HG02852 (cell line): ENCODE data around the gene TNFRSF13B.
"Not testable (repeated sequence)": the region's sequence is repeated elsewhere in the genome, so short reads cannot be mapped to it uniquely, and the experiment has no call there.

Experiments used
- ATAC-seq: cut with Tn5 transposase; IDR thresholded peaks from one replicate; pipeline ENCODE4 v1.9.1; 2021; ENCODE audit warnings: mild to moderate bottlenecking, moderate library complexity; ENCODE audit not compliant: unreplicated experiment

The TNFRSF13B gene

GRCh38 chr17:16929035-16929680 is 42.8 kb downstream of the TNFRSF13B start:
- ATAC-seq = no peak

DNA sequence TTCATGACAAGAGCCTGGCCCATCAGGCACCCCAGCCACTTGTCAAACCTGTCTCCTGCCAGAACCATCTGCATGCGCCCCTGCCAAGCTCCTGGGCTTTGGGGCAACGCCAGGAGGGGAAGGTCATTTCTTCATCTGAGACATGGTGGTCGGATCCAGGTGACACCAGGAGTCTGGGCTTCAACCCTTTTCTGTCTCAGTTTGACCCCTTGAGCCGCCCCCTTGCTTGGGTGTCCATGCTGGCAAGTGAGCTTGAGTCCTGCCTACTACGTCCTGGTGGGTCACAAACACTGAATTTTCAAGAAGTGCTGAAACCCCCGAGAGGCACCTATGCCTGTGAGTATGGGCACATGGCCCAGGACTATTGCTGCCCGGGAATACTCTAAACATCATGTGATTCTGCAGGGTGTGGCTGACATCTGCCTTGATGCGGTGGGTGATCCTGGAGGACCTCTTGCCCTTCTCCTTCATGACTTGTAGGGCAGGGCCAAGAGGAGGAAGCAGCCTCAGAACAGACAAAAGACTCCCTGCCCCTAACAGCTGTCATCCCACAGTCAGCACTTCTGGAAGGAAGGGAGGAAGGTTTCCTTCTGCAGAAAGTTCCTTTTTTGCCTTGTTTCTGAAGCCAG is 43.4 kb downstream of the TNFRSF13B start:
- no peak for ATAC-seq

DNA sequence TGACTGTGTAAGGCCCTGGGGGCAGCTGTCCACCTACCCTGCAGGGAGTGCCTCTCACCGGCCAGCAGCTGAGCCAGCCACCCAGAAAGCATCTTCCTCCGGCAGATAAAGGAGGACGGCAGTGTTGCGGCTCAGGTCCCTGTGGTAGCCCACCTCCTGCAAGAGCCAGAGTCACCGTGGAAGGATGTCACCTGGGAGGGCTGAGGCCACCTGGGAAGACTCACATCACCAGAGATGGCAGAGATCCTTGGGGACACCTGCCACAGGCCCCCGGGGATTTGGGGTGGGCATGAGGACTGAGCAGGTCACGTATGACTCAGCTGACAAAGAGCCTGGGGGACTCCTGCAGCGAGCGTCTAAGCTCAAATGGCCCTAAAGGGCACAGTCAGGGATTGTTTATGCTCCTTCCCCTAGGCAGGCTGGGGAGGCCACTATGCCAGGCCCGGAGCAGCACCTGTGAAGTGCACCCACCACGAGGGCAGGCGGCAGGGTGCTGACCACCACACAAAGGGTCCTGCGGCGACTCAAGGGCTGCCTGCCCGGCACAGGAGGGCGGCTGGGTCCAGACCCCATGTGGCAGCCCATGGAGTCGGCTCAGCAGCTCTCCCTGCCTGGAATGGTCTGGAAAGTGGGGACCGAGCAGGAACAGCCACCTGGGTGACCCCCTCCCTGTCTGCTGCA is 44.1 kb downstream of the TNFRSF13B start:
- no peak for ATAC-seq

DNA sequence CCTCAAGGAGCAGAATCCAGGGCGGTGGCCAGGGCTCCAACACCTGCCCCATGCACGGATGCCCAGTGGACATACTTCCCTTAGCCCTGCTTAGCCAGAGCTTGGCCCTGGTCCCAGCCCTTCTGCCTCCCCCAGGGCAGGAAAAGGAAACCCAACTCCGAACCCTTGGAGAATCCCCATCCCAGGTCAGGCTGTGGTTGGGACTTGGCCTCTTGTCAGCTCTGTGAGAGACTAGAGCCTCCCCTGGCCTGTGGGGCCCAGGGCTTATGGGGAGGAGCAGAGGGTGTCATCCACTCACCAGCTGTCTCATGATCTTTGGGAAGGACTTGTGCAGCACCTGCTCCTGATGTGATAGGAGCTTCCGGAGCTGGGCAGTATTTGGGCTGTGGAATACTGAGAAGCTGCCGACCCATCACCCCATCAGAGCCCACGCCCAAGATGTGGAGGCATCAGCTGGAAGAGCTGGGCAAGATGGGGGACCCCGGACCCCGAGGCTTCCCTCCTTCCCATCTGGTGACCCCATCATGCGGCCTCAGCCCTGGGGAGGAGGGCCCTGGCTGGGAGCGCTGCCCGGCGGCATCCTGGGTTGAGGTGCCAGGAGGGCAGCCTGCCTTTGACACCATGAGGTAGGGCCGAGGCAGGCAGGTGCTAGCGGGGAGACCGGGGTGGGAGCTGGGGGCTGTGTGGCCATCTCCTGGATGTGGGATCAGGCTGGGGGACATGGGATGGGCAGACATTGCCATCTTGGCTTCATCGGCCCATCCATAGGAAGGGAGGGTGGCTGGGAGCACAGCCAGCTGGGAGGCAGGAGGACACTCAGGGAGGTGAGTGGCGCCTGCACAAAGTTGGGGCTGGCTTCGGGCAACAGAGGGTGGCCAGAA is 45.1 kb downstream of the TNFRSF13B start:
- ATAC-seq = no peak

DNA sequence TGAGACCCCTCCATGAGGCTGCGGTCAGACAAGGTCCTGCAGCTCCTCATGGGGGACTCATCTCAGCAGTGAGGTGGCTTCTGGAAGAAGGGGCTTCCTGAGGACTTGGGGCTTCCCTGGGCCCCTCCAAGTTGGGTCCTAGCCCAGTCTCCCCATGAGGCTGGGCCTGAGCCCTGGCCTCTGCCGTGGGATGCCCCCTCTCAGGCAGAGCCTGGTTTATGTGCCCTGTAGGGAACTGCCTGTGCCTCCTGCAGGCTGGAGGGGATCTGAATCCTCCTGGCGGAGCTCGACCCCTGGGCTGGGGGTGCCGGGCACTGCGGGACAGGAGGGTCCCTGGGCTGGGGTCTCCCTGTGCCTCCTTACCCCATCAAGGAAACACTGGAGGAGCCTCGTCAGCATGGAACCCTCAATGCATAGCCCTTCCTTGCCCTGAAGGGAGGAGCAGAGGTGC is 45.8 kb downstream of the TNFRSF13B start:
- ATAC-seq = no peak

GRCh38 chr17:16925461-16926060 is 46.4 kb downstream of the TNFRSF13B start:
- ATAC-seq = no peak

DNA sequence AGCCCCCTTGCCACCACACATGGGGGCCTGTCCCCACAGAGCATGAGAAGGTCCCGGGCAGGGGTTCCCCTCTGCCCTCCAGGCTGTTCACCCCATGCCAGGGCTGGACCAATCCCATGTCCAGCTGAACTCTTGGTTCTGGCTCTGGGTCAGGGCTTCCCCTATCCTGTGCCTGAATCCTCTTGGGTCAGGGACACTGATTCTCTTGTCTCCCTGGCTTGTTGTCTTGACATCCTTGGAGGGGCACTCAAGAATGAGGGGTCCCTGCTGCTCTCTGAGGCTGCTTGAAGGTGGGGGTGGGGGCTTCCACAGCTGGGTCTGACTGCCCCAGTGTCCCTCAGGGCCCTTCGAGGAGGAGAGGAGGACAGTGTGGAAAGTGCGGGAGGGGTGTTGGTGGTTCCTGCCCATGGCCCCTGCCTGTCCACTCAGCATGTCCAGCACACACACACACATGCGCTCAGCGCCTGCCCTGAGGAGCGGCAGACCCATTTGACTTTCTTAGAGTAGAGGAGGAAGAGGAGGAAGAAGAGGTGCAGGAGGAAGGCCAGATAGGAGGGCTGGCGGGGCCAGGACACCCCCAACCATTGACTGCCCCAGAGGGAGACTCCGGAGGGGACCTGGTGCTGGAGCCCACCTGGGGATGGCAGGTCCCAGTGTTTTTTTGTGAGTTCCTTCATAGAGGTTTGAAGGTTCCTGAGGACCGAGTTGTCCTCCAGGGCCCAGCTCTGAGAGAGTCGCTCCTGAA is 47.0 kb downstream of the TNFRSF13B start:
- no peak for ATAC-seq

GRCh38 chr17:16923904-16924695 is 47.8 kb downstream of the TNFRSF13B start:
- no peak for ATAC-seq

DNA sequence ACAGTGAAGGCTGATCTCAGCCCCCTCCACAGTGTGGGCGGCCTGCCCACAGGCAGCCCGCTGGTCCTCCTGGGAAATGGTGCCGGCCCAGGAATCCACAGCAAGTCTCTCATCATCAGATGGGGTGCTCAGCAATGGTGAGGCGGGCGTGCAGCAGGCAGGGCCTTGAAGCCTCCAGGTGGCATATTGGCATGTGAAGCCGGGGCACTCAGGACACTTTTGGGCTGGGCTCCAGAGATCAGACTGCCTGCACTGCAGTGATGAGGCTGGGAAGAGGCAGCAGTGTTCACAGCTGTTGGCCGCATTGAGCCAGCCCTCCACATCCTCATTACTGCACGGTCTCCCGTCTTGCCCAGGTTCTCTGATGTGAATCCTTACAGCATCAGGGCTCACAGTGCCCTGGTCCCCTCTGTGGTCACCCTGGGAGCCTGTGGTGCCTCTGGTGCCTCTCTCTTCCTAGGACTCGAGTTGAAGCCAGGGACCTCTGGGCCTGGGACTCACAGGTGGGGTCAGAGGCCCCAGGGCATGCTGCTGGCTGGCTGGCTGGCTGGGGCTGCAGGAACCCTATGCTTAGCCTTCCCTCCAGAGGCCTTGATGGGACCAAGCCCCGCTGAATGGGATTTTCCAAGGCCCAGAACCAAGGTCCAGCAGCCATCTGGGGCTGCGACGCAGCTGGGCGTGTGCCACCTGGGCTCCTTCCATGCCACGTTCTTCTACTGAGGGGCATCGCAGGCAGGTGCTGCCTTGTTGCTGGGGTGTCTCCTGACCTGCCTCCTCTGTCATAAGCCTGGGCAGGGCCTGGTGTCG is 48.6 kb downstream of the TNFRSF13B start:
- ATAC-seq = no peak

GRCh38 chr17:16922386-16923096 is 49.4 kb downstream of the TNFRSF13B start:
- ATAC-seq = no peak

DNA sequence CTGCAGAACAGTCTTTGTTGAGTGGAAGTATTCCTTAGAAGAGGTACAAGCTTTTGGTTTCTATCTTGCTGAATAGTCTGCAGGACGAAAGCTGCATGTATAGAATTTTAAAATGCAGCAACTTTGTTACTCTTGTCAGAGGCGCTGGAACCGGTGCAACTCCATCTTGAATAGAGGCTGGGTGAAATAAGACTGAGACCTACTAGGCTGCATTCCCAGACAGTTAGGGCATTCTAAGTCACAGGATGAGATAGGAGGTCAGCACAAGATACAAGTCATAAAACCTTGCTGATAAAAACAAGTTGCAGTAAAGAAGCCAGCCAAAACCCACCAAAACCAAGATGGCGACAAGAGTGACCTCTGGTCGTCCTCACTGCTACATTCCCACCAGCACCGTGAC is 50.5 kb downstream of the TNFRSF13B start:
- ATAC-seq = not testable (repeated sequence)

- ATAC-seq = no peak
Measured at GRCh38 chr17:16920628-16921020, 51.3 kb downstream of the TNFRSF13B start.

DNA sequence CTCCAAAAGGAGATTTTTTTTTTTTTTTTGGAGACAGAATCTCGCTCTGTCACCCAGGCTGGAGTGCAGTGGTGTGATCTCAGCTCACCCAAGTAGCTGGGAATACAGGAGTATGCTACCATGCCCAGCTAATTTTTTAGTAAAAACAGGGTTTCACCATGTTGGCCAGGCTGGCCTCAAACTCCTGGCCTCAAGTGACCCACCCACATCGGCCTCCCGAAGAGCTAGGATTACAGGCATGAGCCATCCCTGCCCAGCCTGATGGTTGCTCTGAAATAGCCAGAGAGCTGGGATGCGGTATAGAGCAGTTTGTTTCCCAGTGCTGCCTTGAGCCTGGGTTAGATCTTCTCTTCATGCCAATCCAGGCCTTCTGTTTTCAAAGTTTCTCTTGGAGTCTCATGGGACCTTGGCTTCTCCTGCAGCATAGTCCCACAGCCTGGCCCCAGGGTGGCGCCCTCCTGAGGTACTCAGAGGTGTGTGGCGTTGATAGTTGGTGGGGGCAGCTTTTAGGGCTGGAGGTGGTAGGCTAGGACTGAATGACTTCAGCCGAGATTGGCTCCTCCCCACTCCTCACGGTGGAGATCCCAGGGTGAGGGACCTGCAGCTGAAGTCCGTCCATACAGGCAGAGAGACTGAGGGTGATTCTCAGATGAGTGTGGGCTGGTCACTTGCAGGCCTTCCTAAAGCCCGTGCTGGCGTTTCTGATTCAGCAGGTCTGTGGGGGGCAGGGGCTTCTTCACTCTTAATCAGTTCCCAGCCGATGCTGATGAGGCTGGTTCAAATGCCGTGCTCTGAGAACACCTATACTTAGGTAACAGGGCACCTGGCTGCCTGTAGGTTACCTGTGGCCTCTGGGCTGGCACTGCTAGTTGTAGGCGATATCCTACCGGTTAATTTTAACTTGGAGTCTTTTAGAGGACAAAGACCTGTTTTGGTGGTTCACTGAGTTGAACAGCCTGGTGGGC is 52.0 kb downstream of the TNFRSF13B start:
- ATAC-seq = no peak

- no peak for ATAC-seq
Measured at GRCh38 chr17:16918443-16918842, 53.5 kb downstream of the TNFRSF13B start.

GRCh38 chr17:16917671-16918394 is 54.1 kb downstream of the TNFRSF13B start:
- no peak for ATAC-seq

DNA sequence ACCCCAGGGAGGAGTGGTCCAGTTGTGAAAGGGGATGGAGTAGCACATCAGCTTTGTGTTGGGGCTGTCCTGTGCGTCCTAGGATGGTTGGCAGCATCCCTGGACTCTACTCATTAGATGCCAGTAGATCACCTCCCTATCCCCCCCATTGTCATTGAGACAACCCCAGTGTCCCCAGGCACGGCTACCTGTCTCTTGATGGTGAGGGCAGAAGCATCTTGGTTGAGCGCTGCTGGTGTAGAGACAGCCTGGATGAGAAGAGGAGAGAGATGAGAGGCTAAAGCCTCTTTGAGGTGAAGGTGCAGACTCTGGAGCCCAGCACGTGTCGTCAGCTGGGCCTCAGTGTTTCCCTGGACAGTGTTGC is 55.4 kb downstream of the TNFRSF13B start:
- no peak for ATAC-seq
